Lung microvascular endothelial cell (primary cell): Measurements from ENCODE around the gene RASGRP1. TPM values are rescaled to one million over a fixed set of nuclear protein-coding genes. Genes with fewer than 3 reads are reported as not detected.

Source experiments
- DNase-seq, 2 donors: peaks; one replicate each; pipeline versions ENCODE4 v3.0.0 to v3.0.0-alpha.2; 2010; ENCODE audit warnings: low read depth in 2 of 2
- total RNA-seq: library from RNA; depleted of rRNA; stranded (reverse); fragments of >200 nt; gene quantifications from 2 replicates; pipeline ENCODE4 v1.2.1, GENCODE V29; 2014

RASGRP1 gene
- total RNA-seq, 1 donor from 2014 or later: under 0.01 TPM

DNA sequence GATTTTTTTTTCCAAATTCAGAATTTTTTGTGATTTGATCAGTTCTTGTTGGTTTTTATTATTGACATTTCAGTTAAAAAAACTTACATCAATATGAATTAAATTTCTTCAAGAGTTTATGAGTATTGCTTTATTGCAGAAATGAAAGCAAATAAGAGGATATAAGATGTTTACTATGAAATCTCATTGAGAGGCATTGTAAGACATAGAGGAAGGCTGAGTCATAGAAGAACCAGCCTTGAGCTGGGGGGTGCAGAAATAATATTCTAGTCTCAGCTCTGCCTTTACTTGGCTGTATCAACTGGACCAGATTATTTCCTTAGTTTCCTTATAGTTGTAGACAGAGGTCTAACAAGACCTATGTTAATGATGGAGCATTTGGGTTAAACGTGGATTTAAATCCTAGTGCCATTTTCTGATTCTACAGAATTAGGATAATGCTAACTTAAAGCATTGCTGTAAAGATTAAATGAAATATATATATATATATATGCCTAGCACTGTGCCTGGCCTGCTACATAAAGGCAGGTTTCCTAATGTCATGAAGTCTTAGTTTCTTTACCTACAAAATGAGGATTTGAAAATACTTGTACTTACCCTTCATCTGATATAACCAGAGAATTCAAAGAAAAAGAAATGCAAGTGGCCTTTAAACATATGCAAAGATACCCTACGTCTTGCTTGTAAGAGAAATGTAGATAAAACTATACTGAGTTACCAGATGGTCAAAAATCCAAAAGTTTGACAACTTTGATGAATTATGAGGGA lies 103.4 kb downstream of the RASGRP1 start:
- DNase-seq: peak in 1 of 2 donors; percentile 68

DNA sequence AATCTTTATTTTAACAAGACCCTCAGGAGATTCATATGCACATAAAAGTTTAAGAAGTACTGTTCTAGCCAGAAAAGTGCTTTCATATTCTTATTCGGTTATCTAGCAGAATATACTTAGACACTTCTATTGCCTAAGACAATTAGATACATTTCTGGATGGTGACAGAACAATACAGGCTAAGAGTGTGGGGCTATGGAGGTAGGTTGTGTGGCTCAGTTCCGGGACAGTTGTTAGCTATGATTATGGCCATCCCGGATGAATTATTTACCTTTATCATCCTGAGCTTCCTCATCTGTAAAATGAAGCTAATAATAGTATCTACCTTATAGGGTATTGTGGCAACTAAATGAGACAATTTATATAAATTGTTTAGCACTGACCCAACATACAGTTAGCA lies 104.1 kb downstream of the RASGRP1 start:
- DNase-seq: no peak

DNA sequence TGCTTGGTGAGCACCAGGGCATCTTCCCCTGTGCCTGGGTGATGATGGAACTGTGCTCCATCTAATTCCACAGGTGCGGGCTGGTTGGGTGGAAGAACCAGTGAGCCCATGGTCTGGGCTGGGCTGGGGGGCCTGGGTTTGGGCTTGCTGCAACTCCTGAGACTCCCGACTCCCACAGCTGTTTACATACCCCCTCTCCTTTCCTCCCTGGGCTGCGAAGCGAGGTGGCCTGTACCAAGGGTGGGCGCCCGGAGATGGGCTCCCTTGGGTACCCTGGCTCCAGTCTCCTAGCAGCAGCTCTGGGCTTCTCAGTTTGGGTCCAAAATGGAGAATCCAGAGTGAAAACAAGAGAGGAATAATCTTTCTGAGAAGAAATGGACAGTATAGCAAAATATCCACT lies 105.1 kb downstream of the RASGRP1 start:
- no peak for DNase-seq

DNA sequence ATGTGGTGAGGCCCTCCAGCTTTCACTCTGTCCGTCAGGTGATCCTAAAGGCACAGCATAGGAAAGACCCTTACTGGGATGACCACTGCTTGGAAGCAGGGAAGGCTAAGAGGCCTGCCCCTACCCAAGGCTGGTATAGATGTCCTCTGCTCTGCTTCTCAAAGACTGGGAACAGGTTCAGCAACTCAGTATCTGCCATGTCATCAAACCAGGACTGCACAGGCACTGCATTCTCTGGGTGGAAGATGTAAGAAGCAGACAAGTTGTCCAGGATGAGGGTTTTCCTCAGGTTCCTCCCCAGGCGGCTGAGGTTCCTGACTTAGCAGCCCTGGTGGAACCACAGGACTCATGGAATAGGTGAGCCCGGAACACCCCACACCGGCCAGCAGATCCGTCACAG lies 106.0 kb downstream of the RASGRP1 start:
- no peak for DNase-seq

DNA sequence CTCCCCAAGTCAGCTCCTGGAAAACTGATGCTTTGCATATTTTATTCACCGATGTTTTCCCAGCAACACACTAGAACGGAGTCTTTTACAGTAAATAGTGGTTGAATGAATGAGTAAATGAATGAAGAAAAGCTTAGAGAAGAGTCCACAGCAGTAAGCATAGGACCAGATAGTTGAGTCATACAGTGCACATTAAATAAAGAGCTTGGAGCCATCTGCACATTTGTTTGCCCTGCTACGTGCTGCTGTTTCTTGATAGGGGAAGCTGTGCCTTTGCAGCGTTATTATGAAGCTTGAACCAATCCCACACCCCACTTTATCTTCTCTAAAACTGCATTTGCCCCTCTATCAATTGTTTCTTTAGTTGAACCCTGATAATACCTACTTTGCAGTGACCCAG lies 109.5 kb downstream of the RASGRP1 start:
- DNase-seq: no peak

DNA sequence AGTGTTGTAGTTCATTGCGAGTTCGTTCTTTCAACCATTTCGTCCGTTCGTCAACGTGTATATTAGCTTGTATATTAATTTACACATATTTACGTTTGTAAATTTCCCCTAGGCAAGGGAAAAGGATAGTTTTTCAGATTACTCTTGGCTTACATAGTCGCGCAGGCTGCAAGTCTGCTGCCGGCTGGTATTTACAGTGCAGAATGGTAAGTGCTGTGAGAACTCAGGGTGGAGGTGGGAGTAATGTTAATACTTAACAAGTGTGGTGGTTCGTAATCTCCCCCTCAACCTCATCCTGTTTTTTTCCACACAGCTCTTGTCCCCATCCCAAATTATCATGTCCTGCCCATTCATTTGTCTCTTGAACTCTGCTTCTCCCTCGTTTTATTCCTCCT lies 109.9 kb downstream of the RASGRP1 start:
- DNase-seq: peak in 1 of 2 donors; percentile 18

DNA sequence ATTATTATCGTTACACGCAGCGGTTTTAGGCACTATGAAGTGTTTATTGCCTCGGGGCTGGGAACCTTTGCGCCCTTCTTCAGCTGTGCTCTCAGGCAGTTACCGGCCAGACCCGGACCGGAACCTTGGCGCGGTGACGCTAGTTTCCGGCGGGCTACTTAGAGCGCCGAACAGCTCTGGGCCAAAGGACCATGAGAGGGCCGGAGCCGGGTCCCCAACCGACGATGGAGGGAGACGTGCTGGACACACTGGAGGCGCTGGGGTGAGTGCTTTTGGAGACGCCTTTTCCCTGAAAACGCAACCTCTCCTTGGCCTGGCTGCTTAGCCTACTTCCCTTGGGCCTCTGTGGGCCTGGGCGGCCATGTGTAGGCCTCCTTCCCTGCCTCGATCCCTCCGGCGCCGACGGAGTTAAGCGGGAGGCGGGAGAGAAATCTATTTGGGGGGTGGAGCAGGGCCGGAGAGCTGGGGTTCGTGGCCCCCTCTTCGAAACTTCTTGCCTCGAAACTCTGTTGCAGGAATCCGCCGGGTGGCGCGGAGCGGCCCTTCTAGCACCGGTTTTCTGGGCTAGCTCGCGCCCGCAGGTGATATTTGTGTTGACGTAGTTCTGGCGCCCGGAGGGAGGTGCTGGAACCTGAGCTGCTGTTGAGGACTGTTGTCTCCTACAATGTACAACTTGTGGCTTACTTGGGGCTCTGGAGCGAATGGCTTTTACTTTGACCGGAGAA lies 110.5 kb downstream of the RASGRP1 start, which contains the start of gene FAM98B:
Gene FAM98B (plus strand): TSS at position 157 of the 725 bp plus-strand sequence. CDS start 35 bp downstream, at position 192.
- DNase-seq: peak; percentile 86 to 90

DNA sequence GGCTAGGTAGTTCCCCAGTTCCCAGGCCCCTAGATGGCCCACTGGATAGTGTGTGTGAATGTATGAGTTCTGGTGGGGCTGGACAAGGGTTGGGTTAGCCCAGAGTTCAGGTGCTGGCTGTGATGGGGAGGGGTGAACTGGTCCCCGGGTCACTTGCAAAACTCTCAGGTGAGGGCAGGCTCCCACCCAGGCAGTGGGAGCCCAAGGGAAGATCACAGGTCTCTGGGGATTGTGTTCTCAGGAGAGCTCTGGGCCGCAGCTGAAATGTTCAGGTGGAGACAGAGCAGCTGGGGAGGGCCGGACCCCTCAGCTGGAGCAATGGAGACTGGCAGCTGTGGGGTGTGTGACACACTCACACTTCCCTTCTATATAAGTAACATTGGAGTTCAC lies 123.5 kb downstream of the RASGRP1 start:
- DNase-seq: no peak

DNA sequence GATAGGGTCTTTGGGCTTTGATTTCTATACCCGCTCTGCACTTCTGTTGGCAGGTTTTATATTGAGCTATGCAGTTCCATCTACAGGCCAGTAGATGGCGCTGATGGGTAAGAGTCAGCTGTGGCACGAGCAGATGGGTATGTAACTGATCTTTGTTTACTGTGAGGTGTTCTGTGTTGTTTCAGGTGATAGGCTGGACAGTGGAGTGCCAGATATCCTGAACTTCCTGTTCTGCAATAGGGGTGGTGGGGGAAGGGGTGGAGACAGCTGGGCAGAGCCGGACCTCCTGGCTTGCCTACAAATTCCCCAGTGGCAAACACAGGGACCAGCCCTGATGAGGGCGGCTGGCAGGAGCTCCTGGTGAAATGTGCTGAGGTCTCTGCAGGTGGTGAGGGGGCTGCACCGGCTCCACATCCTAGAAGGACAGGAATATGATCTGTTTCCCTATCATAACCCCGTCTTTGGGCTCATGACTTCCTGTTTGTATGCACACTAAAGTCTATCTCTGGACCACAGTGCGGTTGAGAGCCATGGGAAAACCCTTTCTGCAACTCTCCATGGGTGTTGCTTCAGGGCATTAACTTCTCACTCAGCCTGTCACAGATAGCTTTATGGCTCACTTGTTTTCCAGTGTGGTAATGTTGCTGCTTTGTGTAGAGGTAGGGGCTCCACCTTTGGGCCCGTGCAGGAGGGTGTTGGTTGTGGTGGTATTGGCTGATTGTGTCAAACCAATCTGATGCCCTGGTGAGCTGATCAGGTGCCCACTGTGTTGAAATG lies 124.1 kb downstream of the RASGRP1 start:
- peak; percentile 68 to 84 for DNase-seq

Other genes with a start within 250 kb of the RASGRP1 start
- 4.2 and 5.0 TPM in 2 replicates for gene FAM98B, start 110.7 kb downstream of the RASGRP1 start, total RNA-seq